HG03432 (cell line): ENCODE results near the gene OMD.

Source experiments
- ATAC-seq: cut with Tn5 transposase; IDR thresholded peaks from one replicate; pipeline ENCODE4 v1.9.1; 2021; ENCODE audit warnings: mild to moderate bottlenecking, moderate library complexity; ENCODE audit not compliant: unreplicated experiment

OMD gene, protein sequence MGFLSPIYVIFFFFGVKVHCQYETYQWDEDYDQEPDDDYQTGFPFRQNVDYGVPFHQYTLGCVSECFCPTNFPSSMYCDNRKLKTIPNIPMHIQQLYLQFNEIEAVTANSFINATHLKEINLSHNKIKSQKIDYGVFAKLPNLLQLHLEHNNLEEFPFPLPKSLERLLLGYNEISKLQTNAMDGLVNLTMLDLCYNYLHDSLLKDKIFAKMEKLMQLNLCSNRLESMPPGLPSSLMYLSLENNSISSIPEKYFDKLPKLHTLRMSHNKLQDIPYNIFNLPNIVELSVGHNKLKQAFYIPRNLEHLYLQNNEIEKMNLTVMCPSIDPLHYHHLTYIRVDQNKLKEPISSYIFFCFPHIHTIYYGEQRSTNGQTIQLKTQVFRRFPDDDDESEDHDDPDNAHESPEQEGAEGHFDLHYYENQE

DNA sequence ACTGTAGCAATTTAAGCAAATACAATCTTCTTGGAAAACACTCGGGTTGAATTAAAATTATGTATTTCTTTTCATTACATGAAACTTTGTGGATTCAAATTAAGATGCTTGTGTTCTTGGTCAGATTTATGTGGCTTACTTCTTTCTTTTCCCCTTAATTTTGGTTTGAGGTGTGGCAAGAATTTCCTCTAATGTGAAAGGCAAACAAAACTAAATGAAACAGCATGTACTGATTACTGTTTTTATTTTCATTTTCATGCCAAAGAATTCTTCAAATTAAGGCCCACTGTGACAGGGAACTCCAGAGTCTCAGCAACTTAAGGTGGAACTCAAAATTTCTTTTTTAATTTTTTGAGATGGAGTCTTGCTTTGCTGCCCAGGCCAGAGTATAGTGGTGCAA is at the start of gene OMD:
Gene OMD, minus strand, starts transcription at position 132 of the 400 bp plus-strand sequence. CDS start 6,913 bp downstream, outside the sequence.
- ATAC-seq: no peak

DNA sequence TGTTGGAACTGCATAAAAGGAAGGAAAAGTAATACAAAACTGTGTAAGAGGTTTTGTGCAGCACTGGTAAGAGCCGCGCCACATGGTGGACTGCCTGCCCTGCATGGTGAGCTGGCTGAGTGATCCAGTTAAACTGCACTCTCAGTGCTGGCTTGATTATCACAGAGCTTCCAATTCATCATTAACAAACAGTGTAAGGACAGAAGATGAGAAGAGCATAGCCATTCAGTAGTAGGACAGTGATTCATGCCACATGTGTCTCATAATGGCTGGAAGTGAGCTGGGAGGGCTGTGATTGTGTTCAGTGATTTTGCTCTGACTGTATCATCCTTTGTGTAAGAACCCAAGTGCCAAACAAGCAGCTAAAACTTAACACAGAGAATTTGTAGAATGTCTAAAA is 43.9 kb upstream of the OMD start:
- ATAC-seq: no peak

DNA sequence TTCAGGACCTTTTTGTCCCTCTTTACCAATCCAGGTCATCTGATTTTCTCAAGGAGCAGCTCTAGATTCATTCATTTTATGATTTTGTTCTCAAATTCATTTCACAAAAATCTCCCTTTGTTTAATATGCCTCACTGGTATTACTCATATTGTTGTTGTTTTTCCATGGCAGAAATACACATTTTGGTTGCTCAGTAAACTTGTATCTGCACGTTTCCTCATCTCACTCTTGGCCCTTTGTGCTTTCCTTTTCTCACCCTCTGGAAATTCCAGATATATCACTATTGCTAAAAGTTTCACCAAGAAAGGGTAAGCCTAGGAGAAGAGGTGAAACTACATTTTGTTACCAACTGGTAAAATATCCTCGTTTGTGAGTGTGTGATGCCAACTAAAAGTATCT is 43.2 kb upstream of the OMD start:
- ATAC-seq: no peak

- ATAC-seq: no peak
These were observed 42.8 kb upstream of the OMD start for GRCh38 chr9:92467041-92467440.

DNA sequence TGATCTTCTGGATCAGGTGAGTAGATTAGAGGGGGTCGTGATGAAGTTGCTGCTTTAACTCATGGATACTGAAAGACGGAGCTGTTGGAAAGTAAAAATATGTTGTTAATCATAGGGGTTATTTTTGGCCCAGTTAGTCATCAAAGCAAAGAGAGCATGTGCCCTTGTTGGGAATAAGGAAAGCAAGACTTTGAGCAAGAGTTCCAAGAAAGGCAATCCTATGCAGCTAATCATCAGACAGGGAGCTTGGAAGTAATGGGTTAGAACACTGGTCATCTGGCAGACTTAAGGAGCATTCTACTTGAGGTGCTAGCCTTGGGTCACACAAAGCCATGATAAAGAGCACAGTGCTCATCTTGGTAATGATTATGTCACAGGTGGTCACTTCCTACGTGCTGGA is 39.7 kb upstream of the OMD start:
- no peak for ATAC-seq

- ATAC-seq: no peak
These were observed 39.1 kb upstream of the OMD start for GRCh38 chr9:92463387-92463786.

GRCh38 chr9:92457576-92457975 is 33.3 kb upstream of the OMD start:
- no peak for ATAC-seq

GRCh38 chr9:92455217-92455616 is 30.9 kb upstream of the OMD start:
- ATAC-seq: no peak

DNA sequence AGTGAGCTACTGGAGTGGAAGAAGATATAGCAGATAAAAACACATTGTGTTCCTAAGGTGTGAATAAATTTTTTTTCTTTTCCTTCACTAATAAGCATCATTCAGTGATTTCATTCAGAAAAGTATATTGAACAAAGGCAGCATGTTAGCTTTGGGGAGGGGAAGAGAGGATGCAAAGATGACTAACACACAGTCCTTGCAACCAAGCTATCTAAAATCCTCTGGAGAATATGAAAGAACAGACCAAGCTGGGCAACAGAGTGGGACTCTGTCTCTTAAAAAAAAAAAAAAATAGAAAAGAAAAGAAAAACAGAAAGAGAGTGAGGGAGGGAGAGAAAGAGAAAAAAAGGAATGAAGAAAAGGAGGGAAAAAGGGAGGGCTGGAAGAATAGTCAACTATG is 22.3 kb upstream of the OMD start:
- no peak for ATAC-seq

DNA sequence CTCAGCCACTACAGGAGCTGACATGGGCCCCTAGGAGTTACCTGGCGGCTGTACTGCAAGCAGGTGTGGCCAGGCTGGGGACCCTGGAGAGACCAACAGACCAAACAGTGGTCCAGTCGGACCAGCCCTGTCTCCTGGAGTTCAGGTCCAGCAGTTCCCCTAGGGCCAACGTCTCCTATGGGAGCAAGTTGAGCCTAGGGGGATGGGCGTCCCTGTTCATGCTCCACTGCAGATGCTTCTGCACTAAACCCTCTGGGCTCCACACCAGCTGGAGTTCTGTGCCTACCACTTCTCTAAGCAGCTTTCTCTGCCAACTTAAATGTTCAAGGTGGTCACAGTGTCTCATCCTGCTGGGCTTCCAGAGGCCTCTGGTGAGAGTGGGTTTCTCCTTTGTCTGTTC is 20.6 kb upstream of the OMD start:
- ATAC-seq: no peak

DNA sequence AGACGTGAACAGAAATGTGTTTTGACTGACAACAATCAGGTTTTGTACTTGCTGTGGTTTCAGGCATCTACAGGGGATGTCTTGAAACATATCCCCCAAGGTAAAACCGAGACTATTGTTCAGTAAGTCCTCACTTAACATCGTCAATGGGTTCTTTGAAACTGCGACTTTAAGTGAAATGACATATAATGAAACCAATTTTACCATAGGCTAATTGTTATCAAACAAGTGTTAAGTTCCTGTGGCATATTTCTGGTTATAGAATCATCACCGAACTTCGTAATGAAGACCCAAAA is 16.4 kb upstream of the OMD start:
- ATAC-seq: no peak

DNA sequence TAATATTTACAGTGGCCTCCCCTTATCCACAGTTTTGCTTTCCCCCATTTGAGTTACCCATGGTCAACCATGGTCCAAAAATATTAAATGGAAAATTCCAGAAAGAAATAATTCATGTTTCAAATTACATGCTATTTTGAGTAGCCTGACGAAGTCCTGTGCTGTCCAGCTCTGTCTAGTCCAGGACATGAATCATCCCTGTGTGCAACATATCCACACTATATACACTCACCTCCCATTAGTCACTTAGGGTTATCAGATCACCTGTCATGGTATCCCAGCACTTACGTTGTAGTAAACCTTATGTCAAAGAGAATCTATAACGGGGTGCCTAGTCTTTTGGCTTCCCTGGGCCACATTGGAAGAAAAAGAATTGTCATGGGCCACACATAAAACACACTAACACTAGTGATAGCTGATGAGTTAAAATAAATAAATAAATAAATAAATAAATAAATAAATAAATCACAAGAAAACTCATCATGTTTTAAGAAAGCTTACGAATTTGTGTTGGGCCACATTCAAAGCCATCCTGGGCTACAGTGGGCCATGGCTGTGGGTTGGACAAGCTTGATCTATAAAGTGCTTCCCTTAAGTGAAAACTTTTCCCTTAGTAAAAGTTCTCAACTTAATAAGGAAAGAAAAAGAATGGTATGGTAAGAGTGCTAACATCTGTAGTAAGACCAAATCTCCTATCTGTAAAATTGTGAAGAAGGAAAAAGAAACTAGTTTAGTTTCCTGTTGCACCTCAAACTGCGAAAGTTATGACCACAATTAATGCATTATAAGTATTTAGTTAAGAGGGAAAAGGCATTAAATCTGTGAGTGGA is 15.9 kb upstream of the OMD start:
- no peak for ATAC-seq

GRCh38 chr9:92438900-92439526 is 14.7 kb upstream of the OMD start:
- ATAC-seq: no peak

DNA sequence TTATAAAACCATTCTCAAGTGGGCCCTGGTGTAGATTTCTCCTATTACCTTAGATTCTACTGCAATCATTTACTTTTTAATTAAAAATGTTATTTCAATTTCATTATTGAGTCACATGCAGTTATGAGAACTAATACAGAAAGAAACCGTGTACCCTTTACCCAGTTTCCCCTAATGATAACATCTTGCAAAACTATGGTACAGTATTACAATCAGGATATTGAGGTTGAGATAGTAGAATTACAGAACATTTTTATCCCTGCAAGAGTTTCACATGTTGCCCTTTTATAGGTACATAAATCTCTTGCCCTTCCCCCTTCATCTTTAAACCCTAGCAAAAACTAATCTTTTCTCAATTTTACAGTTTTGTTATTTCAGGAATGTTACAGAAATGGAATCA is 11.0 kb upstream of the OMD start:
- no peak for ATAC-seq

DNA sequence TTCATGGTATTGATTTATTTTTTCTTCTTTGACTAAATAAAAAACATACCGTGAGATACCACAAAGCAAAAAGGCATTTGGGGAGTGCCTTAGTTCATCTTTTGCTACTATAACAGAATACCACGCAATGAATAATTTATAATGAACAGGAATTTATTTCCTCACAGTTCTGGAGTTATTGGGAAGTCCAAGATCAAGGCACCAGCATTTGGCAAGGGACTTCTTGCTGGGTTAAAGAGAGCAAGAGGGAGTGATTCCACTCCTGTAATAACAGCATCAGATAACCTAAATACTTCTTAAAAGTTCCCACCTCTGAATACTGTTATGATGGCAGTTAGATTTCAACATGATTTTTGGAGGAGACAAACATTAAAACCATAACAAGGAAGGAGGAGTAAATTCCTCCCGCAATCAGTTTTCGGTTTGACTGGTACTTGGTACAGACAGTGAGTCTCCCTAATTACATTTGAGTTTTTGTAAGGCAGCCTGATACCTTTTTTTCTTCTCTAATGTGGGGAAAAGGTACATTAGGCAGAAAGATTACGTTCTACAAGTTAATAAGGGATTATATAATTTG is 8.8 kb upstream of the OMD start:
- ATAC-seq: no peak

GRCh38 chr9:92432350-92432749 is 8.1 kb upstream of the OMD start:
- ATAC-seq: no peak

DNA sequence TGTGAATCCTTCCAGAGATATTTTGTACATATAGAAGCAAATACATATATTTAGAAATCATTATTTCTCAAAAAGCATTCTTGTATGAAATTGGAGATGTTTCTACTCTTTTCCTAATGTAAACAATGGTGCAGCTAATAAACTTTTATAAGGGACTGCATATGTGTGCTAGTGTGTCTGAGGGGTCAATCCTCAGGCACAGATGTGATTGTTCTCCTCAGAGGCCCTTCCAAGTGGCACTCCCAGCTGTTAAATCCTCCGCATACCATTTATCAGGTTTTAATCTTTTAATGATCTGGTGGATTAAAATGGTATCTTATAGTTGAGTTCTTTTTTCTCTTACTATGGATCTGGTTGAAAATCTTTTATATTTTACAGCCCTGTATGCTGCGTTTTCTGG is 5.6 kb upstream of the OMD start:
- ATAC-seq: no peak

- no peak for ATAC-seq
These were observed 2.4 kb upstream of the OMD start for GRCh38 chr9:92426501-92427145.

- ATAC-seq: no peak
These were observed 1.2 kb upstream of the OMD start for GRCh38 chr9:92425474-92425873.

DNA sequence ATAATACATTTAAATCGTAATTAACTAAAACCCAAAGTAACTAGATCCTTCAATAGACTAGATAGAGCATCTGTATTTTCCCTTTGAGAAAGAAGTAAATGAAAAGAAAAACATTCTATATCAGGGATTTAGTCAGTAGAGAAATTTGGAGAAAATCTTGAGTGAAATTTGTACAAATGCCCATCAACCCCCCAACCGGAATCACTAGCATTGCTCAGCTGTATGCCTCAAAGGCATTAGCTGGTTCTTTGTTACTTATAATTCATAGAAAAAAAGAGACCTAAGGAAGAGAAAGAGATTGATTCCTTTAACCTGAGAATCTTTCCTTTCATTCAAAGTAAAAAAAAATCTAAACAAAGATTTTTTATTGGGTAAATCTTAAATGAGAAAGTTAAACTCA is 659 bp downstream of the OMD start:
- ATAC-seq: no peak
